GM12875 (cell line): Measurements from ENCODE around the gene STEAP1B.

Experiments used
- H3K4me3 ChIP-seq: one replicate; pipeline ENCODE4 v1.5.1; 2011; ENCODE audit warnings: low read depth, low read length, control low read depth
- CTCF ChIP-seq: IDR thresholded peaks from 2 replicates; pipeline ENCODE4 v1.5.1; 2011; ENCODE audit warnings: low read depth, mild to moderate bottlenecking, control low read depth, inconsistent platforms, low read length, moderate library complexity, borderline replicate concordance; ENCODE audit not compliant: insufficient read depth

Gene STEAP1B

GRCh38 chr7:22470981-22471380 lies 29.0 kb downstream of the STEAP1B start:
- TF ChIP-seq CTCF: no peak
- H3K4me3 ChIP-seq: no peak overlapping the region

GRCh38 chr7:22469371-22470143 lies 30.4 kb downstream of the STEAP1B start:
- no peak for TF ChIP-seq CTCF
- no peak overlapping the region for H3K4me3 ChIP-seq

- no peak for TF ChIP-seq CTCF
Measured at GRCh38 chr7:22468609-22469008, 31.4 kb downstream of the STEAP1B start.

GRCh38 chr7:22464299-22464698 lies 35.7 kb downstream of the STEAP1B start:
- no peak overlapping the region for H3K4me3 ChIP-seq
- TF ChIP-seq CTCF: no peak

More at GRCh38 chr7:22468609-22469008, 31.4 kb downstream of the STEAP1B start:
- no peak overlapping the region for H3K4me3 ChIP-seq

GRCh38 chr7:22460363-22460988 lies 39.5 kb downstream of the STEAP1B start:
- no peak for TF ChIP-seq CTCF
- no peak overlapping the region for H3K4me3 ChIP-seq

- H3K4me3 ChIP-seq: no peak overlapping the region
- no peak for TF ChIP-seq CTCF
Measured at GRCh38 chr7:22457471-22457870, 42.5 kb downstream of the STEAP1B start.

- no peak overlapping the region for H3K4me3 ChIP-seq
- no peak for TF ChIP-seq CTCF
Measured at GRCh38 chr7:22454446-22454845, 45.5 kb downstream of the STEAP1B start.
